WTC11 (cell line): ENCODE data around the gene NOC2L. TPM values are rescaled to one million over a fixed set of nuclear protein-coding genes. Genes with fewer than 3 reads are reported as not detected.

Experiments used
- ATAC-seq: fragments of 200-7000 bp; cut with Tn5 transposase; 2 replicates; pipeline ENCODE4 v1.10.0; 2021; ENCODE audit warnings: mild to moderate bottlenecking, moderate library complexity
- CTCF ChIA-PET: fragments of 300-600 bp; sonication (Branson Sonifier 250); formaldehyde crosslinking; loops from one replicate; lab custom pipeline; 2021; ENCODE audit warnings: antibody characterized with exemption; lab: Charles Lee
- POLR2A ChIA-PET: fragments of 350-600 bp; sonication (Branson Sonifier 250); formaldehyde crosslinking; loops from one replicate; lab custom pipeline; 2021; ENCODE audit warnings: antibody characterized with exemption; lab: Charles Lee
- DNase-seq: peaks from one replicate; pipeline ENCODE4 v3.0.0; 2021; ENCODE audit warnings: low spot score
- H3K27ac Mint-ChIP-seq: 2 replicates; pipeline ENCODE4 v1.8.0; 2021; ENCODE audit warnings: mixed read lengths
- H3K27me3 Mint-ChIP-seq: 2 replicates; pipeline ENCODE4 v1.8.0; 2021; ENCODE audit warnings: low read depth, mild to moderate bottlenecking, moderate library complexity, mixed read lengths
- H3K36me3 Mint-ChIP-seq: 2 replicates; pipeline ENCODE4 v1.8.0; 2021; ENCODE audit warnings: mixed read lengths
- H3K4me1 Mint-ChIP-seq: 2 replicates; pipeline ENCODE4 v1.8.0; 2022; ENCODE audit warnings: mixed read lengths
- H3K4me3 Mint-ChIP-seq: 2 replicates; pipeline ENCODE4 v1.8.0; 2021; ENCODE audit warnings: mild to moderate bottlenecking, moderate library complexity, mixed read lengths
- H3K9me3 Mint-ChIP-seq: 2 replicates; pipeline ENCODE4 v1.8.0; 2021; ENCODE audit warnings: mixed read lengths
- ELF4 ChIP-seq: sonication (generic); formaldehyde crosslinking; IDR thresholded peaks from 2 replicates; pipeline ENCODE4 v1.8.1; 2022; ENCODE audit warnings: low read depth, mild to moderate bottlenecking, moderate library complexity, missing genetic modification reagents
- FOXJ3 ChIP-seq: sonication (generic); formaldehyde crosslinking; IDR thresholded peaks from 2 replicates; pipeline ENCODE4 v1.9.0; 2021; ENCODE audit warnings: missing genetic modification reagents, mild to moderate bottlenecking, borderline replicate concordance
- NFATC4 ChIP-seq: fragments of 250-450 bp; sonication (Bioruptor Pico); IDR thresholded peaks from 2 replicates; pipeline ENCODE4 v1.9.0; 2021; ENCODE audit warnings: mild to moderate bottlenecking
- TCF7 ChIP-seq: sonication (generic); formaldehyde crosslinking; IDR thresholded peaks from 2 replicates; pipeline ENCODE4 v1.8.0; 2022; ENCODE audit warnings: mild to moderate bottlenecking, low read depth, missing genetic modification reagents, moderate library complexity
- ZBTB21 ChIP-seq: sonication (generic); formaldehyde crosslinking; IDR thresholded peaks from 2 replicates; pipeline ENCODE4 v1.8.1; 2023; ENCODE audit warnings: mild to moderate bottlenecking, missing genetic modification reagents, borderline replicate concordance
- ZNF416 ChIP-seq: fragments of 250-450 bp; sonication (Bioruptor Pico); IDR thresholded peaks from 2 replicates; pipeline ENCODE4 v1.9.0; 2021; ENCODE audit warnings: mild to moderate bottlenecking, inconsistent platforms
- ZNF423 ChIP-seq: fragments of 250-450 bp; sonication (Bioruptor Pico); IDR thresholded peaks from 2 replicates; pipeline ENCODE4 v2.1.2; 2022; ENCODE audit warnings: mild to moderate bottlenecking, moderate library complexity
- total RNA-seq: library from RNA; stranded (reverse); gene quantifications from 3 replicates; pipeline ENCODE4 v1.2.3, GENCODE V29; 2021
- TF ChIP-seq, protein P1 (sequence below): sonication (generic); formaldehyde crosslinking; IDR thresholded peaks from 2 replicates; pipeline ENCODE4 v1.8.0; 2023; ENCODE audit warnings: missing genetic modification reagents, mild to moderate bottlenecking, borderline replicate concordance
- TF ChIP-seq, protein P2 (sequence below): sonication (generic); formaldehyde crosslinking; IDR thresholded peaks from 2 replicates; pipeline ENCODE4 v1.8.1; 2022; ENCODE audit warnings: low read depth, mild to moderate bottlenecking, moderate library complexity, missing genetic modification reagents, borderline replicate concordance
- TF ChIP-seq, protein P3 (sequence below): sonication (generic); formaldehyde crosslinking; IDR thresholded peaks from 2 replicates; pipeline ENCODE4 v1.8.1; 2022; ENCODE audit warnings: mild to moderate bottlenecking, moderate library complexity, missing genetic modification reagents
- TF ChIP-seq, protein P4 (sequence below): sonication (generic); formaldehyde crosslinking; IDR thresholded peaks from 2 replicates; pipeline ENCODE4 v1.8.1; 2023; ENCODE audit warnings: mild to moderate bottlenecking, missing genetic modification reagents, borderline replicate concordance
- TF ChIP-seq, protein P5 (sequence below): fragments of 250-450 bp; sonication (Bioruptor Pico); IDR thresholded peaks from 2 replicates; pipeline ENCODE4 v1.8.0; 2021; ENCODE audit warnings: mild to moderate bottlenecking

Gene NOC2L
- total RNA-seq, 1 experiment from 2014 or later, result 182 TPM

DNA sequence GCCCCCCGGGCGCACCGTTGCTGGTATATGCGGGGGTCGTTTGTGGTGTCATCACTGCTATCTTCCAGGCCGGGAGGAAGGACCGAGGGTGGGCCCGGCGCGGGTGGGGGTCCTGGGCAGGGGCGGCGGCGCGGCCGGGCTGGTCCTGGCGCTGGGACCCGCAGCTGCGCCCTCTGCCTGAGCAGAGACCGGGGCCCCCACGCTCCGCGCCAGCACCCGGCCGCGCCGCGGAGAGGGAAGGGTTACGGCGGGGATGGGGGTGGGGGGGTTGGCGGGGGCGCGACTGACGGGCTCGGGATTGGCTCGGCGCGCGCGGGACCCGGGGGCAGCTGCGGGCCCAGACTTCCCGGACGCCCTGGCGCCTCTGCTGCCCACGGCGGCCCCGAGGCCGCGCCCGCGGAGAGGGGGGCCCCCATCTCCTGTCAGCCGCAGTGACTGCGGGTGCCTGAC lies 49.2 kb downstream of the NOC2L start (continued):
- TF ChIP-seq, protein P1, sequence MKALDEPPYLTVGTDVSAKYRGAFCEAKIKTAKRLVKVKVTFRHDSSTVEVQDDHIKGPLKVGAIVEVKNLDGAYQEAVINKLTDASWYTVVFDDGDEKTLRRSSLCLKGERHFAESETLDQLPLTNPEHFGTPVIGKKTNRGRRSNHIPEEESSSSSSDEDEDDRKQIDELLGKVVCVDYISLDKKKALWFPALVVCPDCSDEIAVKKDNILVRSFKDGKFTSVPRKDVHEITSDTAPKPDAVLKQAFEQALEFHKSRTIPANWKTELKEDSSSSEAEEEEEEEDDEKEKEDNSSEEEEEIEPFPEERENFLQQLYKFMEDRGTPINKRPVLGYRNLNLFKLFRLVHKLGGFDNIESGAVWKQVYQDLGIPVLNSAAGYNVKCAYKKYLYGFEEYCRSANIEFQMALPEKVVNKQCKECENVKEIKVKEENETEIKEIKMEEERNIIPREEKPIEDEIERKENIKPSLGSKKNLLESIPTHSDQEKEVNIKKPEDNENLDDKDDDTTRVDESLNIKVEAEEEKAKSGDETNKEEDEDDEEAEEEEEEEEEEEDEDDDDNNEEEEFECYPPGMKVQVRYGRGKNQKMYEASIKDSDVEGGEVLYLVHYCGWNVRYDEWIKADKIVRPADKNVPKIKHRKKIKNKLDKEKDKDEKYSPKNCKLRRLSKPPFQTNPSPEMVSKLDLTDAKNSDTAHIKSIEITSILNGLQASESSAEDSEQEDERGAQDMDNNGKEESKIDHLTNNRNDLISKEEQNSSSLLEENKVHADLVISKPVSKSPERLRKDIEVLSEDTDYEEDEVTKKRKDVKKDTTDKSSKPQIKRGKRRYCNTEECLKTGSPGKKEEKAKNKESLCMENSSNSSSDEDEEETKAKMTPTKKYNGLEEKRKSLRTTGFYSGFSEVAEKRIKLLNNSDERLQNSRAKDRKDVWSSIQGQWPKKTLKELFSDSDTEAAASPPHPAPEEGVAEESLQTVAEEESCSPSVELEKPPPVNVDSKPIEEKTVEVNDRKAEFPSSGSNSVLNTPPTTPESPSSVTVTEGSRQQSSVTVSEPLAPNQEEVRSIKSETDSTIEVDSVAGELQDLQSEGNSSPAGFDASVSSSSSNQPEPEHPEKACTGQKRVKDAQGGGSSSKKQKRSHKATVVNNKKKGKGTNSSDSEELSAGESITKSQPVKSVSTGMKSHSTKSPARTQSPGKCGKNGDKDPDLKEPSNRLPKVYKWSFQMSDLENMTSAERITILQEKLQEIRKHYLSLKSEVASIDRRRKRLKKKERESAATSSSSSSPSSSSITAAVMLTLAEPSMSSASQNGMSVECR (CRISPR knock-in tag), result no peak
- TF ChIP-seq, protein P2, sequence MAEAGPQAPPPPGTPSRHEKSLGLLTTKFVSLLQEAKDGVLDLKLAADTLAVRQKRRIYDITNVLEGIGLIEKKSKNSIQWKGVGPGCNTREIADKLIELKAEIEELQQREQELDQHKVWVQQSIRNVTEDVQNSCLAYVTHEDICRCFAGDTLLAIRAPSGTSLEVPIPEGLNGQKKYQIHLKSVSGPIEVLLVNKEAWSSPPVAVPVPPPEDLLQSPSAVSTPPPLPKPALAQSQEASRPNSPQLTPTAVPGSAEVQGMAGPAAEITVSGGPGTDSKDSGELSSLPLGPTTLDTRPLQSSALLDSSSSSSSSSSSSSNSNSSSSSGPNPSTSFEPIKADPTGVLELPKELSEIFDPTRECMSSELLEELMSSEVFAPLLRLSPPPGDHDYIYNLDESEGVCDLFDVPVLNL (CRISPR knock-in tag), result no peak
- TF ChIP-seq ZBTB21 (CRISPR knock-in tag), result no peak
- no peak for TF ChIP-seq ZNF423 (CRISPR knock-in tag)
- TF ChIP-seq ZNF416, result no peak
- TF ChIP-seq, protein P3, sequence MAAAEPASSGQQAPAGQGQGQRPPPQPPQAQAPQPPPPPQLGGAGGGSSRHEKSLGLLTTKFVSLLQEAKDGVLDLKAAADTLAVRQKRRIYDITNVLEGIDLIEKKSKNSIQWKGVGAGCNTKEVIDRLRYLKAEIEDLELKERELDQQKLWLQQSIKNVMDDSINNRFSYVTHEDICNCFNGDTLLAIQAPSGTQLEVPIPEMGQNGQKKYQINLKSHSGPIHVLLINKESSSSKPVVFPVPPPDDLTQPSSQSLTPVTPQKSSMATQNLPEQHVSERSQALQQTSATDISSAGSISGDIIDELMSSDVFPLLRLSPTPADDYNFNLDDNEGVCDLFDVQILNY (CRISPR knock-in tag), result no peak
- TF ChIP-seq NFATC4 (CRISPR knock-in tag), result no peak
- TF ChIP-seq FOXJ3 (CRISPR knock-in tag), result no peak

DNA sequence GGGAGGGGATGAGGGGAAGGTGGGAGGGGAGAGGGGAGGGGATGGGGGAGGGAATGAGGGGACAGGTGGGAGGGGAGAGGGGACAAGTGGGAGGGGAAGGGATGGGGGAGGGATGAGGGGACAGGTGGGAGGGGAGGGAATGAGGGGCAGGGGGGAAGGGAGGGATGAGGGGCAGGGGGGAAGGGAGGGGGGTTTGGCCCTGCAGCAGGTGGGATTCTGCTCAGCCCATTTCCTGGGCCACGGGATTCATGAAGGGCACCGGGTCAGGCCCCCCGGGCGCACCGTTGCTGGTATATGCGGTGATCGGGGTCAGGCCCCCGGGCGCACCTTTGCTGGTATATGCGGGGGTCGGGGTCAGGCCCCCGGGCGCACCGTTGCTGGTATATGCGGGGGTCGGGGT lies 50.4 kb downstream of the NOC2L start:
- H3K4me3 Mint-ChIP-seq, result no peak overlapping the region
- H3K27me3 Mint-ChIP-seq, result peaks cover 57% of the 10 kb centered on the region
- H3K9me3 Mint-ChIP-seq, result no peaks in the 10 kb centered on the region
- H3K27ac Mint-ChIP-seq, result no peak overlapping the region
- TF ChIP-seq, protein P4, sequence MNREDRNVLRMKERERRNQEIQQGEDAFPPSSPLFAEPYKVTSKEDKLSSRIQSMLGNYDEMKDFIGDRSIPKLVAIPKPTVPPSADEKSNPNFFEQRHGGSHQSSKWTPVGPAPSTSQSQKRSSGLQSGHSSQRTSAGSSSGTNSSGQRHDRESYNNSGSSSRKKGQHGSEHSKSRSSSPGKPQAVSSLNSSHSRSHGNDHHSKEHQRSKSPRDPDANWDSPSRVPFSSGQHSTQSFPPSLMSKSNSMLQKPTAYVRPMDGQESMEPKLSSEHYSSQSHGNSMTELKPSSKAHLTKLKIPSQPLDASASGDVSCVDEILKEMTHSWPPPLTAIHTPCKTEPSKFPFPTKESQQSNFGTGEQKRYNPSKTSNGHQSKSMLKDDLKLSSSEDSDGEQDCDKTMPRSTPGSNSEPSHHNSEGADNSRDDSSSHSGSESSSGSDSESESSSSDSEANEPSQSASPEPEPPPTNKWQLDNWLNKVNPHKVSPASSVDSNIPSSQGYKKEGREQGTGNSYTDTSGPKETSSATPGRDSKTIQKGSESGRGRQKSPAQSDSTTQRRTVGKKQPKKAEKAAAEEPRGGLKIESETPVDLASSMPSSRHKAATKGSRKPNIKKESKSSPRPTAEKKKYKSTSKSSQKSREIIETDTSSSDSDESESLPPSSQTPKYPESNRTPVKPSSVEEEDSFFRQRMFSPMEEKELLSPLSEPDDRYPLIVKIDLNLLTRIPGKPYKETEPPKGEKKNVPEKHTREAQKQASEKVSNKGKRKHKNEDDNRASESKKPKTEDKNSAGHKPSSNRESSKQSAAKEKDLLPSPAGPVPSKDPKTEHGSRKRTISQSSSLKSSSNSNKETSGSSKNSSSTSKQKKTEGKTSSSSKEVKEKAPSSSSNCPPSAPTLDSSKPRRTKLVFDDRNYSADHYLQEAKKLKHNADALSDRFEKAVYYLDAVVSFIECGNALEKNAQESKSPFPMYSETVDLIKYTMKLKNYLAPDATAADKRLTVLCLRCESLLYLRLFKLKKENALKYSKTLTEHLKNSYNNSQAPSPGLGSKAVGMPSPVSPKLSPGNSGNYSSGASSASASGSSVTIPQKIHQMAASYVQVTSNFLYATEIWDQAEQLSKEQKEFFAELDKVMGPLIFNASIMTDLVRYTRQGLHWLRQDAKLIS (CRISPR knock-in tag), result no peak
- TF ChIP-seq, protein P5, sequence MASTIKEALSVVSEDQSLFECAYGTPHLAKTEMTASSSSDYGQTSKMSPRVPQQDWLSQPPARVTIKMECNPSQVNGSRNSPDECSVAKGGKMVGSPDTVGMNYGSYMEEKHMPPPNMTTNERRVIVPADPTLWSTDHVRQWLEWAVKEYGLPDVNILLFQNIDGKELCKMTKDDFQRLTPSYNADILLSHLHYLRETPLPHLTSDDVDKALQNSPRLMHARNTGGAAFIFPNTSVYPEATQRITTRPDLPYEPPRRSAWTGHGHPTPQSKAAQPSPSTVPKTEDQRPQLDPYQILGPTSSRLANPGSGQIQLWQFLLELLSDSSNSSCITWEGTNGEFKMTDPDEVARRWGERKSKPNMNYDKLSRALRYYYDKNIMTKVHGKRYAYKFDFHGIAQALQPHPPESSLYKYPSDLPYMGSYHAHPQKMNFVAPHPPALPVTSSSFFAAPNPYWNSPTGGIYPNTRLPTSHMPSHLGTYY (CRISPR knock-in tag), result no peak
- TF ChIP-seq TCF7, result no peak
- no peak for TF ChIP-seq ELF4
- no peak for ATAC-seq
- ChIA-PET POLR2A (no interaction called here), CTCF (no interaction called here)
- DNase-seq, result no peak
- H3K36me3 Mint-ChIP-seq, result no peaks in the 10 kb centered on the region
- peaks cover 7% of the 10 kb centered on the region for H3K4me1 Mint-ChIP-seq
